Measurements from ENCODE around the gene ARHGAP15.

Gene ARHGAP15

DNA sequence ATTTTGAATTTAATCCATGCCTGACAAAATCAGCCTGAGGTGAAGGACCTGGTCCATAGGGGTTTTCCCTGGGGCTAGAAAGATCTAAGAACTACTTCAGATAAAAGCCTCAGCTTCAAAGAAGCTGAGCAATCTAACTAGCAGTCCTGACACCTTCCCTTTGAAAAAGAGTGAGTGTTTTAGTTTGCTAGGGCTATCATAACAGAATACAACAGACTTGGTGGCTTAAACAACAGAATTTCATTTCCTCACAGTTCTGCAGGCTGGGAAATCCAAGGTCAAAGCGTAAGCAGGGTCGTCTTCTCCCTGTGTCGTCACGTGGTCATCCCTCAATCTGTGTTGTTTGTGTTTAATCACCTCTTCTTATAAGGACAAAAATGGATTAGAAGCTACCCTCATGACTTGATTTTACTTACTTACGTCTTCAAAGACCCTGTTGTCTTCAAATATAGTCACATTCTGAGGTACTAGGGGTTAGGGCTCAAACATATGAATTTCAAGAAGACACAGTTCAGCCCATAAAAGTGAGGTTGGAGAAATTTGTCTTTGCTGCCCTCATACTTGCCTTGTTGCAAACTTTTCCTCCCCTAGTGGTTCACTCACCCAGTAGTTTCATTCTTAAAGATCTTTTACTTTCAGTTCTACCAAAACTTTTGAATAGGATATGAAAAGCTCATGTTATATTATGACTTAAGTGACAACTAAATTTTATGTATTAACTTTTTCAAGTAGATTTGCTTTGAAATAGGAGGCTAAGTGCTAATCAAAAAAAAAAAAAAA is 673.8 kb downstream of the ARHGAP15 start:
- DNase-seq: no peak

GRCh38 chr2:143803936-143804335 is 674.7 kb downstream of the ARHGAP15 start:
- DNase-seq: no peak

DNA sequence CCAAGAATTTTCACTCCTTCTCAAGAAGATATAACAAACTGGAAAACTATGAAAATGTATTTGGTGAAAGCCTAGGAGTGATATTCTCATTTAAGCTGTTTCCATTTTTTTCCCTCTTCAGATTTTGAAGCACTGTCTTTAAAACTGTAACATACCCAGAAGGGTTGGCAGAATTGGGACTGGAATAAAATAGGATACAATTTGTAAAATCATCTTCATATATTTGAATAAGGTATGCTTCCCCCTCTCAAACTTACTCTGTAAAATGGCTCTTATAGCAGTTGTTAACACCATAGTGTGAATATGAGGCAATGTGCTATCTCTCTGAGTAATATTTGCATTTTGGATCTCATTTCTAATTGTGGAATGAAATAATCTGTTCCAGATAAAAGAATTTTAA is 676.4 kb downstream of the ARHGAP15 start:
- DNase-seq: no peak

DNA sequence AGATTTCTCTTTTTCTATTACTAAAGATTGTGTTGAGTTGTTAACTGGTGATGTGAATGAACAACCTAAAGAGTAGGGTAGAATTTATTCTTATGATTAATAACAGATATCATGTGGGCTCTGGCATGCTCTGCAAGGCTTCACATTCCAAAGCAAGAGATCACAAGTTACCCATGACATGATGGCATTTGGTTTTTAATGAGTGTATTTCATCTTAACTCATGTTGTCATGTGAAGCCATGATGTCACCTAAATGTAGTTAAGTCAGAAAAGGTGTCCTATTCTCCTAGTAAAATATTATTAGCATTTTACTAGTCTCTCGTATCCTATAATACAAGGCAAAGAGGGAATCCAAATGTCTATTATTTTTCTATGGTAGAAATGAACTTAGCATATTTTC is 678.0 kb downstream of the ARHGAP15 start:
- DNase-seq: no peak

DNA sequence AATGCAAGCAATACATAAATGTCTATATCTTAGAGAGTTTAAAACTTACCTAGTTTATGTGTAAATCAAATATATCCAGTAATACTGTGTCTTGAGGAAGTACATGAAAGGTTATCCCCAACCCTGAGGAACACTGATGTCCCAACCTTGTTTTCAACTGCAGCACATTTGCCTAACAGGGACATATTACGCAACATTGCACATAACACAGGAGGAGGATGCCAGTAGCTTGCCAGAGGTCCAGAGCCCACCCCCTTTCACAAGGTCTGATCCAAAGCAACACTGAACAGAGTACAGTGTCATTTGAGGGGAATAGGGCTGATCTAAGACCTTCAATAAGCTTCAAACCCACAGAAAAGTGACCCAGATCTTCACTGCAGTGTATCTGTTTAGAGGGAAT is 678.5 kb downstream of the ARHGAP15 start:
- no peak for DNase-seq

GRCh38 chr2:143808166-143808565 is 678.9 kb downstream of the ARHGAP15 start:
- no peak for DNase-seq

DNA sequence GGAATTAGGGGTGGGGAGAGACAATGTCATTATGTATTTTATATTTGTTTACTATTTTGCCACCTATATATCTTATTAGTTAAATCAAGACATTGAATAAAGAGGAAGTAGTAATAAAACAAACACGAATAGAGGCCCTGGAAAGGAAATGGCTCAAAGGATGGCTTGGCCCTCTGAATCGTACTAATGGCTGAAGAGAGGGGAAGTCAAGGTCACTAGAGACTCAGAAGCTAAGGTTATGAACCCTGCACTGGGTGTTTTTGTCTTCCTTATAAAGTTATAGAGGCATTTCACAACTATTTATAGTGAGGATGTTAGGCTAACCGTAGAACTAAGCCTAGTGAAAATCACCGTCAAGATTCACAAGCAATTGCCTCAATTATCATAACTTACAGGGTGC is 685.9 kb downstream of the ARHGAP15 start:
- DNase-seq: no peak

DNA sequence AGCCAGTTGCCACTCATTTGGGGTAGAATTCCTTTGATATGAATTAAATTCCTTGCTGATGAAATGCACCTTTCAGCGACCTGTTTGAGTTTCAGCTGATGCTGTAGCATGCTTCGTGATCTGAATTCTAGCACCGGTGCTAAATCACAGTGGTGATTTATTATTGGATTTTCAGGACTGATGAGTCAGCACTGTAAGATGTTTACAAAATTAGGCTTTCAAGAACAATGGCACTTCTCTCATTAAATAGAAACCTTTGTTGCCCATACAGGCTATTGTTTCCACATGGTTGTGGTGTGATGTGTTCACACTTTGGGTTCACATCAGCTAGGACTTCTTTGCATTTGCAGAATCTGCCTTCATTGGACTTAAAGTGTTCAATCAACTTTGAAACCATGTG is 687.7 kb downstream of the ARHGAP15 start:
- no peak for DNase-seq

All from NCI-H2081 treated with DMSO at 0.1 percent for 48 hours (cell line).